Activated T-cell treated with anti-CD3 and anti-CD28 coated beads for 24 hours (primary cell): ENCODE results near the gene PHLDB3.

ENCODE experiments used
- DNase-seq: peaks from one replicate; pipeline ENCODE4 v3.0.0-alpha.2; 2020; ENCODE audit warnings: low read depth

The PHLDB3 gene

DNA sequence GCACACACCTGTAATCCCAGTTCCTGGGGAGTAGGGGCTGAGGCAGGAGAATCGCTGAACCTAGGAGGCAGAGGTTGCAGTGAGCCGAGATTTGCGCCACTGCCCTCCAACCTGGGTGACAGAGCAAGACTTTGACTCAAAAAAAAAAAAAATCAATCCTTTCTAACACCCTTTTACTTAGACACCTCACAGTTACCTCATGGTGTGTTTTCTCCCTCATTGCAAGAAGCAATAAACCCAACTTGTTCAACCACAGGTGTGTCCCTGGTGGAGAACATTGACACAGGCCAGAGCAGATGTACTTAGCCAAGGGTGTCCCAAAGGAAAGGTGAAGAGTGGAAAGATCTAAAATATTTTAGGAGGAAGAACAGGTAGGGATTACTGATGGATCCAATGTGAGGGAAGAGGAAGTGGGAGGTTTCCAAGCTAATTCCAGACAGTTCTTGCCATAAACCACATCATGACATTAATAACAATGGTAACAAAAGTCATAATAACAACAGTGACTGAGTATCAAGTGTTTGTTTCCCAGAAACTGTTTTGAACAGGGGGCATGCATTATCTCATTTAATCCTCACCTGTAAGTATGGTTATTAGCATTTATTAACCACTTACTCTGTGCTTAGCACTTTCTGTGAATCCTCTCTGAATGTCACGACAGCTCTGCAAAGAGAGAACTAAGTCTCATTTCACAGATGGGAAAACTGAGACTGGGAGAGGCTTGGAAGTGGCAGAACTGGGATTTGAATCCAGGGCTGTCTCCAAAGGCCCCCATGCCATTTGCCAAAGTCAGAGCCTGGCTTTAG is 36.0 kb downstream of the PHLDB3 start:
- DNase-seq = no peak

DNA sequence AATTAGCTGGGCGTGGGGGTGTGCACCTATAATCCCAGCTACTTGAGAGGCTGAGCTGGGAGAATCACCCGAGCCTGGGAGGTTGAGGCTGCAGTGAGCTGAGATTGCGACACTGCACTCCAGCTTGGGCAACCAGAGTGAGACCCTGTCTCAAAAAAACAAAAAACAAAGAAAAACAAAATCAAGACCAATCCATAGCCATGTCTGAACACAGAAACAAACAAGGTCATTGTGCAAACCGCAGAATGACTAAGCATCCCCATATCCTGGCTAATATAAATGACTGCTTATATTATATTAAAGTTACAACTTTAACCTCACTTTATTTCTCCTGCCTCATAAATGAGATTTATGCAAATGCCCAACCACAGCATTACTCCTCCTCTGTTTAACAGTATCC is 36.8 kb downstream of the PHLDB3 start:
- no peak for DNase-seq

DNA sequence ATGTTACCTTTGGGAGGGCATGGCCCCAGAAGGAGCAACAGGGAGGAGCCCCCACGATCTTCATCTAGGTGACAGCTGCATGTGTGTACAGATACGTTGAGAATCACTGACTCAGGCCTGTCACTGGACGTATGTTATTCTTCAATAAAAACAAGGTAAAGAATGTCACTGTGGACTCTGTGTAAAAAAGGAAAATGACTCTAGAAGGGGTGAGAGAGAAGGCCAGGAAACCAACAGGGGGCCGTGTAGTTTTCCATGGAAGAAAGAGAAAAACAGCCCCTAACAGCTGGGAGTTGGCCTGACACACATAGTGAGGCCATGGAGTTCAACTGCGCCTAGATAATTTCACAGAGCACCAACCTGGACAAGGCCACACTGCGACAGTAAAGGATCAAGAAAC is 37.3 kb downstream of the PHLDB3 start:
- no peak for DNase-seq

DNA sequence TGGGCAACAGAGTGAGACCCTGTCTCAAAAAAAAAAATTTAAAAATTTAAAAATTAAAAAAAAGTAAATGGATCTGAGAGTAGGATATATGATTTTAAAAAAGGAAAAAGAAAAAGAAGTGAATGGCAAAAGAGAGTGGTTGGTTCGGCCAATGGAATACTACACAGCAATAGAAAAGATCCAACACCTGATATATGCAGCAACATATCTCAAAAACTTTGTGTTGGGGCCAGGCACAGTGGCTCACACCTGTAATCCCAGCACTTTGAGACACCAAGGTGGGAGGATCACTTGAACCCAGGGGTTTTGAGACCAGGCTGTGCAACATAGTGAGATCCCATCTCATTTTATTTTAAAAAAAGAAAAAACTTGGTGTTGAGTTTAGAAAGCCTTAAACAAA is 37.8 kb downstream of the PHLDB3 start:
- no peak for DNase-seq

DNA sequence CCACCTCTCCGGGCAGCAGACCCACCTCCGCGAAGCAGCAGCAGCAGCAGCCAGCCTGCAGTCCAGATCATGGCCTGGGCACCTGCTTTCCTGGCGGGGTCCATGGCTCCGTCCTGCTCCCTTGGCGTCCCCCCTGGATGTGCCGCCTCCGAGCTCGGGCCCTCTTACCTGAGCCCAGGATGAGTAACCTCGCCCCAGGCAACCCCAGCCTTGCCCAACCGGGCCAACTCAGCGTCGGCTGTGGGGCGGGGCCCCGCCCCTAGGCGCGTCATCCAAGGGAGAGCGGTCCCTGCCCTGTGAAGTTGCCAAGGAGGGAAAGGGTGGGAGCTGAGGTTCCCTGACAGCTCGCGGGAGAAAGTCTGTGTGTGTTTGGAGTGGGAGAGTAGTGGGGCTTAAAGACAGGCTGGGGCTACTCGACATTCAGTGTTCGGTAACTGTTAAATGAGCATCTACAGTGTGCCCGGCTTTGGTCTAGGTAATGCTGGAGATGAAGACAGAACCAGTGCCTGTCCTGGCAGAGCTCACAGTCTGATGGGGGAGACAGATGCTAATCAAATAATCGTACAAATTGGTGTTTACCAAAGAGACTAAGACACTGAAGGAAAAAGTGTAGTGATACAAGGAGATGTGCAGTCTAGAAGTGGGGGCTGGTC is 39.0 kb downstream of the PHLDB3 start, which contains the start of gene LYPD3:
TSS of gene LYPD3 (minus strand) at position 141 of the 653 bp plus-strand sequence. CDS start at position 104, 37 bp downstream.
- no peak for DNase-seq

DNA sequence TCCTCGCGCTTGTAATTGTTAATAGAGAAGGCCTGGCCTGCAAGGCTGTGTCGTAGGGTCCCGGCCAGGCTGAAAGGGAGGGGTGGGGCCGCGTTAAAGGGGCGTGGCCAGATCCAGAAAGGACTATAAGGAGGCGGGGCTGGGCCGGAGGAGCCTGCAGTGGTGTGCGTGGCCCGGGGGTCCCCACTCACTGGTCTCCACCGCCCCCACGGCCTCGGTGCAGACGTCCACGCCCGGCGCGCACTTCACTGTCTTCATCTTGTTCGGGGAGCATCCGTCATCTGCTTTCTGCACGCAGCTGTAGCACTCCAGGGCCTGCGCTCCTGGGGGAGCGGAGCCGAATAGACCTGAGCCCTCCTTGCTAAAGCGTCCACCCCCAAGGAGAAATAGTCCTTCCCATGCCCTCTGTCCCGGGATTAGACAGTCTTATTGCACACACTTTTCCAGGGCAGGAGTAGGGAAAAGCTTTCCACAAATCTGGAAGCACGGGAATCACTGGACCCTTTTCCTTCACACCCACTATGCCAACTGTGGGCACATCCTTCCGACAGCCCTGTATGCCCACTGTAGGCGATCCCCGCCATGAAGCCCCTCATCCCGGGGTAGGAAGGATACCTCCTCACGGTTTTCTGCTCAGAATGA is 40.3 kb downstream of the PHLDB3 start:
- no peak for DNase-seq

DNA sequence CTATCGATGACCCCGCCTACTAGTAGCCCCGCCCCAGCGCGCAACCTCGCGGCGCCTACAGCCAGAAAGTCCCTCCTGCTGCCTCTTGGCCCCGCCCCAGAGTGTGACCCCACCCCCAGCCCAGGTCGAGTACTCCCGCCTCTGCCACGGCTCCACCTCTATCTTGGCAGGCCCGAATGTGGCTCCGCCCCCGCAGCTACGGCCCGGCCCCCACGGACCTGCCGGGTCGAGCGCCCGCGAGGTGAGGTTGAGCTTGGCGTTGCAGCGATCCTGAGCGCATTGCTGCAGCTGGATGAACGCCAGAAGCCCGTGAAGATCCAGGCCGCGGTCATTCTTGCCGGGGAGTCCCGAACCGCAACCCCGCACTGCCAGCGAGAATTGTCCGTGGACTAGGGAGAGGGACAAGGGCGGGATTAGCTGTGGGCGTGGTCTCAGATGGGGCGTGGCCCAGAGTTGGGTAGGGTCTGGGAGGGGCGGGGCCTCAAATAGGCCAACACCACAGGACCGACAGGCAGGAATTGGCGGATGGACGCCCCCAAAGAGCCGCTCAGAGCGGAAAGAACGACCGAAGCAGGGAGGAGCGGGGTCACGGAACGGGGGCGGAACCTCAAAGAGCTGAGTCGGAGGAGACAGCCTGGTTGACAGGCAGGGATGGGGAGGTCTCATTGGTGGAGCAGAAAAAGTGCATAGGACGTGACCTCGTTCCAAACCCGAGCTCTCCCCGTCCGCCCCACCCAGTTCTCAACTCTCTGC is 41.0 kb downstream of the PHLDB3 start:
- peak; percentile 99 for DNase-seq

DNA sequence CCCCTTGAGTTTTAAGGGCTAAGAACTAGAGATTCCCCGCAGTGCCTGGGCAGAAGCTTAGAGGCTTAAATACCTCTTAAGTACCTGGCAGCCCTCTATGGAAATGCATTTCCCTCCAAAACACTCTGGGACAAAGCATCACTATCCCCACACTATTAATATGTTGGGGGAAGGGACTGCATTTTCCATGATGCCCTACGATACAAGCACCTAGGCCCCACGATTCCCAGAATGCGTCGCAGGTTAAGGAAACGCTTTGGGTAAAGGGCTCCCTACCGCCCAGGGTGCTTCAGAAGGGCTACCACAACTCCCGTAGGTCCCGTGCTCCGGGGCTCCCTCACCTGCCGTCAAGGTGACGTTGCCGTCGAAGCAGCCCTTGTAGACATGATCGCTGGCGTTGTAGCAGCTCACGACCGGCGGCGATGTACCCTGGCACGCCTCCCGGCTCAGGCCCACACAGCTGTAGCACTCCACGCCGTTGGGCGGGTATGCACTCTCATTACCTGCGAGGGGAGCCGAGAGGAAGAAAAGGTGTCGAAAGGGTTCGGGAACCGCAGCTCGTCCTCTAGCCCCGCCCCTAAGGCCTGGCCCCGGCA is 41.7 kb downstream of the PHLDB3 start:
- no peak for DNase-seq

DNA sequence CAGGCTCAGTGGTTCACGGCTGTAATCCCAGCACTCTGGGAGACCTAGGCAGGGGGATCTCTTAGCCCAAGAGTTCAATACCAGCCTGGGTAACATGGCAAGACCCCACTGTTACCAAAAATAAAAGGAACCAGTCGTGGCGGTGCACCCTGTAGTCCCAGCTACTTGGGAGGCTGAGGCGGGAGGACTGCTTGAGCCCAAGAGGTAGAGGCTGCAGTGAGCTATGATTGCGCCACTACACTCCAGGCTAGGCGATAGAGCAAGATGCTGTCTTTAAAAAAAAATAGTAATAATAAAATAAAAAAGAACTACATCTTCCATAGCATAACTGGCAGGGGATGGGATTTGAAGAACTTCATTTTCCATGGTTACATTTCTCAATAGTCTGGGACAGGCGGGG is 42.2 kb downstream of the PHLDB3 start:
- DNase-seq = no peak

DNA sequence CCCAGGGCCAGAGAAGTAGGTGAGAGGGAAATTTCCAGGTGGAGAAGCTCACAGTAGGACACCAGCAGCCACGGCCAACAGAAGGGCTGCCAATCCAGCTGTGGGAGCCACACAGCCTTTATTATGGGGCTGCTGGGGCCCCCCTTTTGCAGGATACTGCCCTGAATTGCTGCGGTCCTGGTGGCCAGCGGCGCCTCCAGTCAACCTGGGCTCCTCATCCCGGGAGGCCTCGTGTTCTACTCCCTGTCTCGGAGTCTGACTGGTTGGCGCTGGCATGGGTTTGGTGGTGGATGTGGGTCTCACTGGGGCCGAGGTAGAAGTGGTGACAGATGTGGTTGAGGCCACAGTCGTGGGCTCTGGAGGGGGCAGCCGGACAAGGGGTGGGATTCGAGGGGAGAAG is 43.2 kb downstream of the PHLDB3 start:
- no peak for DNase-seq

DNA sequence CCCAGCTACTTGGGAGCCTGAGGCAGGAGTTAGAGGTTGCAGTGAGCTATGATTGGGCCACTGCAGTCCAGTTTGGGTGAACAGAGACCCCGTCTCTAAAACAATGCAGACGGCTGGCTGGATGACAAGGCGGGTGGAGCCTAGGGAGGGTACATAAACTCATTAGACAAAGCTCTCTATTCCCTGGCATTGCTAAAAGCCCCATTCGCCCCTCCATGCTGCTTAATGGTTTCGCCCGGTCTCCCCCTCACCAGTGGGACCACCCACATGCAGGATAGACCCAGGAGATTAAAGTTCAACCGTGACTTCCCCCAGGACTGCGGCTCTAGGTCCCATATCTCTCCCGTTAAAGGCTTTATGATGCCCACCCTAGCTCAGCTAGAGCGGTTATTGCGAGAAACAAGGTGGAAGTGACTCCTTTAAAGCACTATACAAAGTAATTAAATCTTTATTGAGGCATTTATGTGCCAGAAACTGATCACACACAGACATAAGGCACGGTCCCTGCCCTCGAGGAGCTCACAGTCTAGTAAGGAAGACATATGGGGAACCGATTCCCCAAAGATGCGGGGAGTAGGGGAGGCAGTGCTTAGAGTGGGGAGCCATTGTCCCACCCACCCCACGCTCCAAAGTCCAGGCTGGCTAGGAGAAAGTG is 44.1 kb downstream of the PHLDB3 start:
- no peak for DNase-seq

DNA sequence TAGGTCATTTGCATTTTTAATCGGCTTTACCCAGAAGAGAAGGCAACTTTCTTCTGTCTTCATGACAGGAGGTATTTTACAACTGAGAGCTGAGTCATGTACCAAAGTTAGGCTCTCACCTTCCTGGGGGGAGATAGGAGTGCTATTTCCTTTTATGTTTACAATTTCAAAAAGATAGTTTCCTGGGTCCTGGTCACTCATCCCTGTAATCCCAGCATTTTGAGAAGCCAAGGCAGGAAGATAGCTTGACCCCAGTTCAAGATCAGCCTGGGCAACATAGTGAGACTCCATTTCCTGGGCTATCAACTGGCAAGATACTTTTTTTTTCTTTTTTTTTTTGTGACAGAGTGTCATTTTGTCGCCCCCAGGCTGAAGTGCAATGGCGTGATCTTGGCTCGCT is 46.7 kb downstream of the PHLDB3 start:
- no peak for DNase-seq

DNA sequence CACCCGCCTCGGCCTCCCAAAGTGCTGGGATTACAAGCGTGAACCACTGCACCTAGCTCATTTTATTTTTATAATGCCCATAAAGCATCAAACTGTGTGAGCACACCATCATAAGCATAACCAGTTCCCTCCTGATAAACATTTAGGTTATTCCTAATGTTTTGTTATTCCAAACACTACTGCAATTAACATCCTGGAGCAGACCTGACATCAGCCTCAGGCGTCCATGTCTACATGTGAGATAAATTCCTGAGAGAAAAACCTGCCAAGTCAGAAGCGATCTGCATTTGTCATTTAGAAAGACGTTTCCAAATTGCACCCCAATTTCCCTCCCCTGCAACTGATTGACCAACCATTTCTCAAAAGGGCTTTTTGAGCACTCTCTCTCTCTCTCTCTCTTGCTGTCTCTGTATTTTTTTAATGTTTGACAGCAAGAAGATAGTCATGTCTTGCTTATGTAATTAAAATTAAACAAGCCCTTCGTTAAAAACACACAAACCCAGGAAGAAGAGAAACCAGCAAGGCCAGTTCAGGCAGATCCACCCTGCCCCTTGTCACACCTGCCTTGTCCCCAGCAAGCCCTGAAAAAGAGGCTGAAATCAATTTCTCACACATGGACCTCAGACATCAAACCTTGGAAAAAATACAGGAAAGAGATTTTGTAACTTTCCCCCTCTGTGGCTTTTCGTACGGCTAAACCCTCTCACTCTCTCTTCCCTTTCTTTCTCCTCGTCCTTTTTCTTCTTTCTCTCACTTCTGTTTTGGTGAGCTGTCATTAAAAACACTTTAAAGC is 49.0 kb downstream of the PHLDB3 start:
- DNase-seq = no peak

DNA sequence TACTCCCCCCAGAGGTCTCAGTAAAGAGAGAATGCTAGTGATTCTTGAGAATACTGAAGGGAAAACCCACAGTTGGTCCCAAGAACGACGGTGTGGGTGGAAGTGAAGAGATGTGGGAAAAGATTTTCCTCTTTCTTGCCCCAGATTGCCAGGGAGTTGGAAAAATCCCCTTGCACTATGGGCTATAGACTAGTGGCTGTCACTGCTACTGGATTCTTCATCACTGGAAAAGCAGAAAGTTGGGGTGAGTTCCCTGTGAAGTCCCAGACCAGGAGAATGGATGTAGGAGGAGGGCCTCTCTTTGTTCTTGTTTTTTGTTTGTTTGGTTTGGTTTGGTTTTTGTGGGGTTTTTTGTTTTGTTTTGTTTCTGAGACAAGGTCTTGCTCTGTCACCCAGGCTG is 50.5 kb downstream of the PHLDB3 start:
- no peak for DNase-seq

DNA sequence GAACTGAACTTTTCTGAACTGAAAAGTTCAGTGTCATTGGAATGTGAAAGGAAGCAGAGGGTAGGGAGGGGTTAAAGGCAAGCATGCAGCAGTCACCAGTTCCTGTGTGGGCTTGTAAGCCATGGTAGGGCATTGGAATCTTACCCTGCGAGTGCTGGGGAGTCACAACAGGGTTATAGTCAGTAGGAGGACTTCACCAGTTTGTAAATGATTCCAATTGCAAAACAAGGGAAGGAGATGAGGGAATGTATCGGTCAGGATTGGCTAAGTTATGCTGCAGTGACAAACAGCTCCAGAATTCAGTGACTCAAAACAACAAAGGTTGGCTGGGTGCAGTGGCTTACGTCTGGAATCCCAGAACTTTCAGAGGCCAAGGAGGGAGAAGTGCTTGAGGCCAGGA is 52.0 kb downstream of the PHLDB3 start:
- no peak for DNase-seq

DNA sequence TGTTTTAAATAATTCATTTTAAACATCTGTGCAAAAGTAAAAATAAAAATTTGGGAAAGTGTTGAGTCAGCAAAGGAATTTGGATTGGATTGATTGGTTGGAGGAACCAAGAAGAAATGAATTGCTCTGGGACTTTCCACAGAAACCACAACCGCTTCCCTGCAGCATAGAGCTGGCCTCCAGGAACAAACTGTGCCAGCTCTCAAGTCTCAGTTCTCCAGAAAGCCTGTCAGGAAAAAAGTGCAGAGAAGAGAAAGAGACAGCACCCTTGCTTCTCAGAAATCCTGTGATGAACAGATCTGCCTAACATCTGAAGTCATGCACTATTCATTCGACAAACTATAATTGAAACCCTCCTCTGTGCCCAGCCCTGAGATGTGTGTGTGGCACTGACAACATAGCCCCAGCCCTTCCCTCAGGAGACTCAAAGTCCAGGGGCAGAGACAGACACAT is 54.0 kb downstream of the PHLDB3 start:
- no peak for DNase-seq

DNA sequence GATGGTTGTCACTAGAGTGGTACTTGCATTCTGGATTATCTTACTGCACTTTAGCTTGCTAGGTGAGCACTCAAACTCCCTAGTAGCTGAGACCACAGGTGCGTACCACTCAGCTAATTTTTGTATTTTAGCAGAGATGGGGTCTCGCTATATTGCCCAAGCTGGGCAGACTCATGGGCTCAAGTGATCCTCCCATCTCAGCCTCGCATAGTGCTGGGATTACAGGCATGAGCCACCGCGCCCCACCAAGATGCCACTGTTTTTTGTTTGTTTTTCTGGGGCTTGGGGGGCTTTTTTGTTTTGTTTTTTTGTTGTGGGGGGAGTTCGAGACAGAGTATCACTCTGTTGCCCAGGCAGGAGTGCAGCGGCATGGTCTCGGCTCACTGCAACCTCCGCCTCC is 56.9 kb downstream of the PHLDB3 start:
- no peak for DNase-seq

DNA sequence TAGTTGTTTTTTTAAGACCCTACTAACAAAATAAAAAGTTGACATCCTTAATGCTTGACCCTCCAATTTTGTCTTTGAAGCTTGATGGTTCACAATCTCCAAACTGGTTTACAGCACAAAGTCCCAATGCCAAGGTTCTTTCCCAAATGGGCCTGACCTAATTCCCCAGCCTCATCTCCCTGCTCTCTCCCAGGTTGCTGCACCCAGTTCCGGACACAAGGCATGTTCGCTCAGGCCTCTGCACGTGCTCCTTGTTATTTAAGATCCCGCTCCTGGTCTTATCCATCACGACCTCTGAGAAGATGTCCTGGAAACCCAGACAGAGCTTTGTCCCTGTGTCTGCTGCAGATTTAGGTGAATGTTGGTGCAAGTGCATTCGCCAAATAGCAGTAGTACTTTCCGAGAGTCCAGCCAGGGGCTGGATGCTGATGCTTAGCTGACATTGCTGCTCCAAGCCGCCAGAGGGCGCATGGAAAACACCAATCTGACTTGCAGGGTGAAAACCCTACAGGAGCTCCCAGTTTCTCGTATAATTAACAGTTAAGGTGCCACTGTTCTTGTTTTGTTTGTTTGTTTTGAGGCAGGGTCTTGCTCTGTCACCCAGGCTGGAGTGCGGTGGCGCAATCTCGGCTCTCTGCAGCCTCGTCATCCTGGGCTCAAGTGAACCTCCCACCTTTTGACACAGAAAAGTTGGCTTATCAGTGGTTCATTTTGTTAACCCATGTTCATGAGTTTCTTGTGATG is 57.6 kb downstream of the PHLDB3 start:
- peak; percentile 67 for DNase-seq

DNA sequence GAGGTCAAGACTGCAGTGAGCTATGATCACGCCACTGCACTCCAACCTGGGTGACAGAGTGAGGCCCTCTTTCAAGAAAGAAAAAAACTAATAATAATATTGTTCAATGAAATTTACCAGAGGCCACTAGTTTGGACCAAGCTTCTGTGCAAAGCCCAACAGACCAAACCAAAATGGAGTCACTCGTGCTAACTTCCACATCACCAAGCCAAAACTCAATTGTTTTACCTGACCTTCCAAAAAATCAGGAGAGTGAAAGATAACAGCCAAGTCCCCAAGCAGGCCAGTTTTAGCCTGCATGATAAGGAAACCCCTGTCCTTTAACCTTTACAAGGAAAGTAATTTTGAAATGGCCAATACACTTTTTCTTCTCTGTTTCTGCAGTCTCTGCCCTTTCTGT is 59.1 kb downstream of the PHLDB3 start:
- no peak for DNase-seq
